IPS-18c (cell line): ENCODE measurements around the gene PNPLA7.
"Not testable (repeated sequence)": the region's sequence is repeated elsewhere in the genome, so short reads cannot be mapped to it uniquely, and the experiment has no call there.

ENCODE experiments used
- H3K4me3 ChIP-seq: 2 replicates; pipeline ENCODE4 v1.7.0; 2013; ENCODE audit warnings: low read depth, mild to moderate bottlenecking, low read length, moderate library complexity; ENCODE audit not compliant: insufficient read depth
- H3K9me3 ChIP-seq: one replicate; pipeline ENCODE4 v1.6.1; 2013; ENCODE audit warnings: mild to moderate bottlenecking, low read length, moderate library complexity; ENCODE audit not compliant: control insufficient read depth, insufficient read depth

Gene PNPLA7

GRCh38 chr9:137580209-137580953 lies 30.2 kb upstream of the PNPLA7 start:
- Histone ChIP-seq H3K9me3 (no peaks in the 10 kb centered on the region), H3K4me3 (no peak overlapping the region)

- Histone ChIP-seq H3K9me3 (no peaks in the 10 kb centered on the region), H3K4me3 (peak overlapping the region; percentile 100)
Measured at GRCh38 chr9:137579259-137579604, 29.0 kb upstream of the PNPLA7 start.

- no peaks in the 10 kb centered on the region for H3K9me3 ChIP-seq
Measured at GRCh38 chr9:137578518-137579258, 28.5 kb upstream of the PNPLA7 start, which contains the start of gene DPH7. Gene DPH7 (minus strand): TSS chr9:137578925. CDS start chr9:137578777, 148 bp downstream.

GRCh38 chr9:137575716-137576411 lies 25.7 kb upstream of the PNPLA7 start:
- no peaks in the 10 kb centered on the region for H3K9me3 ChIP-seq
- H3K4me3 ChIP-seq = no peak overlapping the region

More at GRCh38 chr9:137578518-137579258, 28.5 kb upstream of the PNPLA7 start, which contains the start of gene DPH7:
- peak within 1 kb of the TSS; percentile 100 for H3K4me3 ChIP-seq

GRCh38 chr9:137575364-137575715 lies 25.1 kb upstream of the PNPLA7 start:
- Histone ChIP-seq H3K9me3 (no peaks in the 10 kb centered on the region), H3K4me3 (no peak overlapping the region)

- H3K9me3 ChIP-seq = no peaks in the 10 kb centered on the region
- H3K4me3 ChIP-seq = no peak overlapping the region
Measured at GRCh38 chr9:137574192-137574591, 24.0 kb upstream of the PNPLA7 start.

- Histone ChIP-seq H3K9me3 (no peaks in the 10 kb centered on the region), H3K4me3 (no peak overlapping the region)
Measured at GRCh38 chr9:137570566-137570965, 20.4 kb upstream of the PNPLA7 start.

- H3K9me3 ChIP-seq = no peaks in the 10 kb centered on the region
- no peak overlapping the region for H3K4me3 ChIP-seq
Measured at GRCh38 chr9:137569609-137570203, 19.5 kb upstream of the PNPLA7 start.

GRCh38 chr9:137568445-137568844 lies 18.2 kb upstream of the PNPLA7 start:
- H3K9me3 ChIP-seq, H3K4me3 ChIP-seq: not testable (repeated sequence)

- no peaks in the 10 kb centered on the region for H3K9me3 ChIP-seq
- no peak overlapping the region for H3K4me3 ChIP-seq
Measured at GRCh38 chr9:137564817-137565411, 14.7 kb upstream of the PNPLA7 start.

- no peaks in the 10 kb centered on the region for H3K9me3 ChIP-seq
Measured at GRCh38 chr9:137564134-137564533, 13.9 kb upstream of the PNPLA7 start.

GRCh38 chr9:137558127-137558526 lies 7.9 kb upstream of the PNPLA7 start:
- Histone ChIP-seq H3K4me3 (no peak overlapping the region), H3K9me3 (no peaks in the 10 kb centered on the region)

More at GRCh38 chr9:137564134-137564533, 13.9 kb upstream of the PNPLA7 start:
- no peak overlapping the region for H3K4me3 ChIP-seq

GRCh38 chr9:137556069-137556838 lies 6.1 kb upstream of the PNPLA7 start:
- H3K4me3 ChIP-seq = no peak overlapping the region
- H3K9me3 ChIP-seq = no peaks in the 10 kb centered on the region

GRCh38 chr9:137555179-137555578 lies 5.0 kb upstream of the PNPLA7 start:
- no peak overlapping the region for H3K4me3 ChIP-seq
- H3K9me3 ChIP-seq = no peaks in the 10 kb centered on the region

- Histone ChIP-seq H3K9me3 (no peaks in the 10 kb centered on the region), H3K4me3 (no peak overlapping the region)
Measured at GRCh38 chr9:137554349-137554748, 4.1 kb upstream of the PNPLA7 start.

- H3K9me3 ChIP-seq, H3K4me3 ChIP-seq: not testable (repeated sequence)
Measured at GRCh38 chr9:137553654-137554053, 3.5 kb upstream of the PNPLA7 start.
